ENCODE data around the gene ADK.
A peak's percentile ranks its signal among the peaks of the same experiment; 100 is the strongest.

Gene ADK

DNA sequence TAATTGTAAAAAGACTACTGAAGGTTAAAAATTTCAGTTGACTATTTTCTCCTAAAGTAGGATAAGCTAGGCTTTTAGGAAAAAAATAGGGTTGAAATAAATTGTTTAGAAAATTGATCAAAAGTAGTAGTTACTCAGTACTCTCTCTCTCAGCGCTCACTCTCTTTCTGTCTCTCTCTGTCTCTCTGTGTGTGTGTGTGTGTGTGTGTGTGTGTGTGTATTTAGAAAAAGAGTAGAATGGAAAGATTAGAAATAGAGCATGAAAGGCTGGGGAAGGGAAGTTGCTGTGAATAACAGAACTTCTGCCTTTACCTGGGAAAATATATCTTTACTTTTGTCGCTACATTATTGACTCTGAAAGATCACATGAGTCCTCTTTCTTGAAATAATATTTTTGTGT is 20.6 kb downstream of the ADK start:
- DNase-seq (ENCODE audit: low read depth in 1 of 2, low spot score in 1 of 2) = no peak
- H3K4me3 ChIP-seq (replicated peaks; ENCODE audit: insufficient read depth, low read length) = no peak overlapping the region
- peak overlapping the region; percentile 43 for H3K27ac ChIP-seq (replicated peaks)
- no peaks in the 10 kb centered on the region for H3K27me3 ChIP-seq (ENCODE audit: insufficient read depth, poor library complexity, severe bottlenecking)
- TF ChIP-seq GABPA (IDR thresholded peaks at IDR 0.05; ENCODE audit: low read depth) = no peak
- TF ChIP-seq POLR2AphosphoS5 (IDR thresholded peaks at IDR 0.05; ENCODE audit: low read depth) = no peak
- TF ChIP-seq, protein P1, sequence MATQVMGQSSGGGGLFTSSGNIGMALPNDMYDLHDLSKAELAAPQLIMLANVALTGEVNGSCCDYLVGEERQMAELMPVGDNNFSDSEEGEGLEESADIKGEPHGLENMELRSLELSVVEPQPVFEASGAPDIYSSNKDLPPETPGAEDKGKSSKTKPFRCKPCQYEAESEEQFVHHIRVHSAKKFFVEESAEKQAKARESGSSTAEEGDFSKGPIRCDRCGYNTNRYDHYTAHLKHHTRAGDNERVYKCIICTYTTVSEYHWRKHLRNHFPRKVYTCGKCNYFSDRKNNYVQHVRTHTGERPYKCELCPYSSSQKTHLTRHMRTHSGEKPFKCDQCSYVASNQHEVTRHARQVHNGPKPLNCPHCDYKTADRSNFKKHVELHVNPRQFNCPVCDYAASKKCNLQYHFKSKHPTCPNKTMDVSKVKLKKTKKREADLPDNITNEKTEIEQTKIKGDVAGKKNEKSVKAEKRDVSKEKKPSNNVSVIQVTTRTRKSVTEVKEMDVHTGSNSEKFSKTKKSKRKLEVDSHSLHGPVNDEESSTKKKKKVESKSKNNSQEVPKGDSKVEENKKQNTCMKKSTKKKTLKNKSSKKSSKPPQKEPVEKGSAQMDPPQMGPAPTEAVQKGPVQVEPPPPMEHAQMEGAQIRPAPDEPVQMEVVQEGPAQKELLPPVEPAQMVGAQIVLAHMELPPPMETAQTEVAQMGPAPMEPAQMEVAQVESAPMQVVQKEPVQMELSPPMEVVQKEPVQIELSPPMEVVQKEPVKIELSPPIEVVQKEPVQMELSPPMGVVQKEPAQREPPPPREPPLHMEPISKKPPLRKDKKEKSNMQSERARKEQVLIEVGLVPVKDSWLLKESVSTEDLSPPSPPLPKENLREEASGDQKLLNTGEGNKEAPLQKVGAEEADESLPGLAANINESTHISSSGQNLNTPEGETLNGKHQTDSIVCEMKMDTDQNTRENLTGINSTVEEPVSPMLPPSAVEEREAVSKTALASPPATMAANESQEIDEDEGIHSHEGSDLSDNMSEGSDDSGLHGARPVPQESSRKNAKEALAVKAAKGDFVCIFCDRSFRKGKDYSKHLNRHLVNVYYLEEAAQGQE (IDR thresholded peaks at IDR 0.05; ENCODE audit: insufficient replicate concordance, low read depth) = no peak
- TF ChIP-seq, protein P2, sequence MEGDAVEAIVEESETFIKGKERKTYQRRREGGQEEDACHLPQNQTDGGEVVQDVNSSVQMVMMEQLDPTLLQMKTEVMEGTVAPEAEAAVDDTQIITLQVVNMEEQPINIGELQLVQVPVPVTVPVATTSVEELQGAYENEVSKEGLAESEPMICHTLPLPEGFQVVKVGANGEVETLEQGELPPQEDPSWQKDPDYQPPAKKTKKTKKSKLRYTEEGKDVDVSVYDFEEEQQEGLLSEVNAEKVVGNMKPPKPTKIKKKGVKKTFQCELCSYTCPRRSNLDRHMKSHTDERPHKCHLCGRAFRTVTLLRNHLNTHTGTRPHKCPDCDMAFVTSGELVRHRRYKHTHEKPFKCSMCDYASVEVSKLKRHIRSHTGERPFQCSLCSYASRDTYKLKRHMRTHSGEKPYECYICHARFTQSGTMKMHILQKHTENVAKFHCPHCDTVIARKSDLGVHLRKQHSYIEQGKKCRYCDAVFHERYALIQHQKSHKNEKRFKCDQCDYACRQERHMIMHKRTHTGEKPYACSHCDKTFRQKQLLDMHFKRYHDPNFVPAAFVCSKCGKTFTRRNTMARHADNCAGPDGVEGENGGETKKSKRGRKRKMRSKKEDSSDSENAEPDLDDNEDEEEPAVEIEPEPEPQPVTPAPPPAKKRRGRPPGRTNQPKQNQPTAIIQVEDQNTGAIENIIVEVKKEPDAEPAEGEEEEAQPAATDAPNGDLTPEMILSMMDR (IDR thresholded peaks at IDR 0.05; ENCODE audit: insufficient read depth, low read length) = no peak
- TF ChIP-seq SPI1 (IDR thresholded peaks at IDR 0.05; ENCODE audit: borderline replicate concordance, low read depth) = no peak

DNA sequence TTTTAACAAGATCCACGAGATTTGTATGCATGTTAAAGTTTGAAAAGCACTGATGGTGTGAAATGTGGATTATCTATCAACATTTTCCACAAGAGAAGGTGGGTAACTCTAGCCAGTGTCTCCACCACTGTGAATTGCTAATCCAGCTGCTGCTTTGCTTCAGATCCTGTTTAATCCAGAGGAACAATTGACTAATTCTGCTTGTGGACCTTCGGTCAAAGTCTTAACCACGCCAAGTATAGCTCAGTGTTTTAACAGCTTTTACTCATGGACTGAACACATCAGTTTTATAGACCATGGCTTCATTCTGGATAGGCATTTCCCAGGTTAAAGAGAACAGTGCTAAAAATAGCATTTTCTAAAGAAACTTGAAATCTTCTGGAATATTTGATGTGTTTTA is 23.5 kb downstream of the ADK start:
- no peak overlapping the region for H3K4me3 ChIP-seq (replicated peaks; ENCODE audit: insufficient read depth, low read length)
- TF ChIP-seq SPI1 (IDR thresholded peaks at IDR 0.05; ENCODE audit: borderline replicate concordance, low read depth) (no peak), GABPA (IDR thresholded peaks at IDR 0.05; ENCODE audit: low read depth) (no peak), POLR2AphosphoS5 (IDR thresholded peaks at IDR 0.05; ENCODE audit: low read depth) (no peak)
- TF ChIP-seq, protein P2 (IDR thresholded peaks at IDR 0.05; ENCODE audit: insufficient read depth, low read length) = no peak
- TF ChIP-seq, protein P1 (IDR thresholded peaks at IDR 0.05; ENCODE audit: insufficient replicate concordance, low read depth) = no peak
- H3K27me3 ChIP-seq (ENCODE audit: insufficient read depth, poor library complexity, severe bottlenecking) = no peaks in the 10 kb centered on the region
- H3K27ac ChIP-seq (replicated peaks) = peak overlapping the region; percentile 40
- DNase-seq (ENCODE audit: low read depth in 1 of 2, low spot score in 1 of 2) = no peak

DNA sequence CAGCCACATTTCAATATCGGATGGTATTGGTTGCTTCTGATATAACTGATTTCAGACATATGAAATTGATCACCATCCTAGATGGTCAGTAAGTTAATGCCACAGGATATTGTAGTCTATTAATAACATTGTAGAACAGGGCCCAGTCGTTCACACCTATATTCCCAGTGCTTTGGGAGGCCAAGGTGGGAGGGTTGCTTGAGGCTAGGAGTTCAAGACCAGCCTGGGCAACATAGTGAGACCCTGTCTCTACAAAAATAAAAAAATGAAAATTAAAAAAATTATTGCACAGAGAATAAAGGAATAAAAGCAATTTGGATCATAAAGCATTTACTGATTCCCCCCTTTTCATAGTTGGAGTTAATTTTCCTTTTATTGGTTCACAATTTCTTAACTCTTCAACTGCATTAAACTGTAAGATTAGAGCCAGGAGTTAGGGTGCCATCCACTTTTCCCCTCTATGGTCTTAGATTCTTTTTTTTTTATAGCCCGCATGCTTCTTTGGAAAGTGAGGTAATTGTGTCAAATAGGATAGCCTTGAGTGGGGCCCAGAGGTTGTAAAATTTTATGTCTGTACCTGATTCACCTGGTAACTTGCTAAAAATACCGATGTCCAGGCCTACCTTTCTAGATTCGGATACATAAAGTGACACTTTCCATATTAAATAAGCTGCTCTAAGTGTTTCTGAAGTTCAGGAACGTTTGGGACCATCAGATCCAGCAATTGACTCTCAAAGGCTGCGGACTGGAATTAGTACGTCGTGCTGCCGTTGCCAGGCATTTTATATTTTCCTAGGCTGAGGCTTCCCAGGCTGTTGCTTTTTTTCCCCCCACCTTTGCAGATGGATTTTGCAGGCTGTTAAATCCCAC is 24.7 kb downstream of the ADK start:
- Histone ChIP-seq H3K4me3 (replicated peaks; ENCODE audit: insufficient read depth, low read length) (peak overlapping the region; percentile 88), H3K27me3 (ENCODE audit: insufficient read depth, poor library complexity, severe bottlenecking) (no peaks in the 10 kb centered on the region), H3K27ac (replicated peaks) (peak overlapping the region; percentile 87)
- no peak for DNase-seq (ENCODE audit: low read depth in 1 of 2, low spot score in 1 of 2)
- no peak for TF ChIP-seq SPI1 (IDR thresholded peaks at IDR 0.05; ENCODE audit: borderline replicate concordance, low read depth)
- TF ChIP-seq GABPA (IDR thresholded peaks at IDR 0.05; ENCODE audit: low read depth) = no peak
- TF ChIP-seq, protein P1 (IDR thresholded peaks at IDR 0.05; ENCODE audit: insufficient replicate concordance, low read depth) = no peak
- TF ChIP-seq, protein P2 (IDR thresholded peaks at IDR 0.05; ENCODE audit: insufficient read depth, low read length) = no peak
- no peak for TF ChIP-seq POLR2AphosphoS5 (IDR thresholded peaks at IDR 0.05; ENCODE audit: low read depth)

All from HL-60 (cell line).